Stimulated activated CD8-positive, alpha-beta memory T cell treated with anti-CD3 and anti-CD28 coated beads, Interleukin-4, amount 100 ng/mL, for 48 hours (primary cell): Measurements from ENCODE around the gene TNS2.
"Not testable (repeated sequence)": the region's sequence is repeated elsewhere in the genome, so short reads cannot be mapped to it uniquely, and the experiment has no call there.

Experiments
- DNase-seq: peaks from one replicate; pipeline ENCODE4 v3.0.0-alpha.2; 2020

TNS2 gene

GRCh38 chr12:53070877-53071492, 21.1 kb downstream of the TNS2 start:
- DNase-seq = no peak

GRCh38 chr12:53071591-53072551, 22.0 kb downstream of the TNS2 start:
- no peak for DNase-seq

GRCh38 chr12:53073881-53074280, 24.0 kb downstream of the TNS2 start:
- DNase-seq = no peak

- DNase-seq = no peak
These were observed 24.6 kb downstream of the TNS2 start for GRCh38 chr12:53074283-53074998.

- no peak for DNase-seq
These were observed 25.1 kb downstream of the TNS2 start for GRCh38 chr12:53074999-53075370.

- no peak for DNase-seq
These were observed 26.6 kb downstream of the TNS2 start for GRCh38 chr12:53076461-53076860.

- no peak for DNase-seq
These were observed 27.2 kb downstream of the TNS2 start for GRCh38 chr12:53077030-53077429.

- DNase-seq = no peak
These were observed 28.8 kb downstream of the TNS2 start for GRCh38 chr12:53078425-53079225.

GRCh38 chr12:53079226-53080117, 29.6 kb downstream of the TNS2 start, which contains the start of gene SPRYD3:
SPRYD3 (minus strand) TSS chr12:53079390; CDS start chr12:53079333, 57 bp downstream.
- peak; percentile 97 for DNase-seq

- no peak for DNase-seq
These were observed 32.8 kb downstream of the TNS2 start for GRCh38 chr12:53082637-53083175.

GRCh38 chr12:53086361-53086760, 36.5 kb downstream of the TNS2 start:
- DNase-seq = no peak

- no peak for DNase-seq
These were observed 40.2 kb downstream of the TNS2 start for GRCh38 chr12:53090105-53090504.

- DNase-seq = no peak
These were observed 40.7 kb downstream of the TNS2 start for GRCh38 chr12:53090554-53090953.

- no peak for DNase-seq
These were observed 41.9 kb downstream of the TNS2 start for GRCh38 chr12:53091756-53092155.

GRCh38 chr12:53093777-53094393, 44.0 kb downstream of the TNS2 start:
- DNase-seq = no peak

- DNase-seq = no peak
These were observed 44.5 kb downstream of the TNS2 start for GRCh38 chr12:53094394-53094787.

GRCh38 chr12:53094796-53095595, 45.1 kb downstream of the TNS2 start:
- DNase-seq = not testable (repeated sequence)

- DNase-seq = not testable (repeated sequence)
These were observed 45.7 kb downstream of the TNS2 start for GRCh38 chr12:53095596-53095895.

- DNase-seq = no peak
These were observed 46.4 kb downstream of the TNS2 start for GRCh38 chr12:53096089-53096741.

GRCh38 chr12:53096759-53097158, 46.9 kb downstream of the TNS2 start:
- DNase-seq = no peak
